ENCODE results near the gene CSAD. TPM values are rescaled to one million over a fixed set of nuclear protein-coding genes. Genes with fewer than 3 reads are reported as not detected.

CSAD gene
- total and polyA plus RNA-seq, 2 of the 13 experiments (the other 11 are each of a cell fraction or from before 2014, with no cell fraction given), result 7.2 to 23.5 TPM

DNA sequence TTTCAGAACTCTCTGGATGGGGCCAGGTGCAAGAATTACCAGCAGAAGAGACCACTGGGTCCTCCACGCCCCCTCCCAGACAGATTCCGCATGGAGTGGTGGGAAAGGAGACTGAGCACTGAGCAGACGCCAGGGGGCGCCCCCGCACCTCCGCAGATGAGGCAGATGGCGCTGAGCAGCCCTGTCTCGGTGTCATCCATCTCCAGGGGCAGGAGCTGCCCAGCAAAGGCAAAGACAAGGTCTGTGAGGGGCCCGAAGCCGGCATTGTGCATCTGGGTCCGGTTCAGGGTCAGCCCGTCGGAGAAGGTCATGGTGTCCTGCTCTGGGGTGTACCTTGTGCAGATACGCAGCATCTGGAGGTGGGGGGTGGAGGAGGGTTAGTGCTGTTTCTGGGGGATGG is 32.6 kb upstream of the CSAD start (continued):
- TF ChIP-seq ZNF546 (CRISPR knock-in tag; conservative IDR thresholded peaks at IDR 0.05) (no peak), ZNF549 (CRISPR knock-in tag; IDR thresholded peaks at IDR 0.05) (no peak)
- TF ChIP-seq, protein P1, sequence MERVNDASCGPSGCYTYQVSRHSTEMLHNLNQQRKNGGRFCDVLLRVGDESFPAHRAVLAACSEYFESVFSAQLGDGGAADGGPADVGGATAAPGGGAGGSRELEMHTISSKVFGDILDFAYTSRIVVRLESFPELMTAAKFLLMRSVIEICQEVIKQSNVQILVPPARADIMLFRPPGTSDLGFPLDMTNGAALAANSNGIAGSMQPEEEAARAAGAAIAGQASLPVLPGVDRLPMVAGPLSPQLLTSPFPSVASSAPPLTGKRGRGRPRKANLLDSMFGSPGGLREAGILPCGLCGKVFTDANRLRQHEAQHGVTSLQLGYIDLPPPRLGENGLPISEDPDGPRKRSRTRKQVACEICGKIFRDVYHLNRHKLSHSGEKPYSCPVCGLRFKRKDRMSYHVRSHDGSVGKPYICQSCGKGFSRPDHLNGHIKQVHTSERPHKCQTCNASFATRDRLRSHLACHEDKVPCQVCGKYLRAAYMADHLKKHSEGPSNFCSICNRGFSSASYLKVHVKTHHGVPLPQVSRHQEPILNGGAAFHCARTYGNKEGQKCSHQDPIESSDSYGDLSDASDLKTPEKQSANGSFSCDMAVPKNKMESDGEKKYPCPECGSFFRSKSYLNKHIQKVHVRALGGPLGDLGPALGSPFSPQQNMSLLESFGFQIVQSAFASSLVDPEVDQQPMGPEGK (CRISPR knock-in tag; IDR thresholded peaks at IDR 0.05), result peak; percentile 62

DNA sequence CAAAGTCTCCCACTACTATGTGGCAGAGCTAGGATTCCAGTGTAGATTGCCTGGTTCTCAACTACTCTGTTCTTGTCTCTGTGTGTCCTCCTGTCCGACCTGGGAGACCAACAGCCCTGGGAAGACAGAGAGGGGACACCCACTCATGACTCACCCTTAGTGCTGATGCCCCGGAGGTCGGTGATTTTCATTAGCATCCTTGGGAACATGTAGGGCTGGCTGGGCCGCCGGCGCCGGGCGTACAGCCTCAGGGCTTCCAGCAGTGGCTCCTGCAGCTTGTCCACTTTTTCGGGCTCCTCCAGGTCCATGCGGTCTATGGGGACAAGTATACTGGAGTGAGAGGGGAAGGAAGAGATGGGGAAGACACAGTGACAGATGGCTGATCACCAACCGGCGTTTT is 32.2 kb upstream of the CSAD start:
- Histone ChIP-seq H3K27me3 (ENCODE audit: control insufficient read depth in 1 of 2, insufficient read depth in 2 of 2, low read length in 2 of 2) (no peaks in the 10 kb centered on the region), H2AFZ (ENCODE audit: low read length) (no peak overlapping the region), H3K9ac (ENCODE audit: insufficient read depth, low read depth, low read length) (no peak overlapping the region), H3K27ac (ENCODE audit: extremely low read length, insufficient read depth, low read length) (no peak overlapping the region), H3K4me1 (ENCODE audit: insufficient read depth, low read length) (peaks cover 50% of the 10 kb centered on the region), H3K4me2 (ENCODE audit: low read depth, low read length) (no peak overlapping the region), H3K4me3 (replicated peaks in 1 of 3; ENCODE audit: insufficient read depth in 1 of 3, low read depth in 2 of 3, low read length in 3 of 3) (no peak overlapping the region), H3K9me3 (ENCODE audit: low read length) (no peaks in the 10 kb centered on the region), H3K79me2 (ENCODE audit: insufficient read depth, low read length) (no peaks in the 10 kb centered on the region), H4K20me1 (ENCODE audit: insufficient read depth, low read length) (no peaks in the 10 kb centered on the region), H3K36me3 (replicated peaks in 1 of 2; ENCODE audit: control insufficient read depth in 1 of 2, insufficient read depth in 2 of 2, low read length in 2 of 2) (no peaks in the 10 kb centered on the region; a peak in 1 of 5 replicates)
- in situ Hi-C loops (cut with HindIII; ENCODE audit: extremely low pct_ligation_motif_present, low pct_unique_long_range_greater_than_20kb), result loop anchor here (5.0 kb wide), 1 partner anchor 74 kb away; no protein-coding TSS in a partner anchor
- 35% methylated on average over 11 of the region's 12 CpGs for WGBS (ENCODE audit: low lambda C conversion rate)
- intact Hi-C loops (cut with micrococcal nuclease; ENCODE audit: unreplicated experiment), result loop anchor here (1.0 to 5.0 kb wide), 3 partner anchors 39 to 74 kb away; partner anchors contain the start of gene ESPL1
- TF ChIP-seq ZNF33A (CRISPR knock-in tag; IDR thresholded peaks at IDR 0.05; ENCODE audit: borderline replicate concordance), result no peak
- TF ChIP-seq, protein P2, sequence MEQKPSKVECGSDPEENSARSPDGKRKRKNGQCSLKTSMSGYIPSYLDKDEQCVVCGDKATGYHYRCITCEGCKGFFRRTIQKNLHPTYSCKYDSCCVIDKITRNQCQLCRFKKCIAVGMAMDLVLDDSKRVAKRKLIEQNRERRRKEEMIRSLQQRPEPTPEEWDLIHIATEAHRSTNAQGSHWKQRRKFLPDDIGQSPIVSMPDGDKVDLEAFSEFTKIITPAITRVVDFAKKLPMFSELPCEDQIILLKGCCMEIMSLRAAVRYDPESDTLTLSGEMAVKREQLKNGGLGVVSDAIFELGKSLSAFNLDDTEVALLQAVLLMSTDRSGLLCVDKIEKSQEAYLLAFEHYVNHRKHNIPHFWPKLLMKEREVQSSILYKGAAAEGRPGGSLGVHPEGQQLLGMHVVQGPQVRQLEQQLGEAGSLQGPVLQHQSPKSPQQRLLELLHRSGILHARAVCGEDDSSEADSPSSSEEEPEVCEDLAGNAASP (CRISPR knock-in tag; IDR thresholded peaks at IDR 0.05; ENCODE audit: borderline replicate concordance), result no peak
- TF ChIP-seq ZNF616 (CRISPR knock-in tag; IDR thresholded peaks at IDR 0.05; ENCODE audit: low read depth), result no peak
- POLR2A ChIA-PET, result interaction anchor here (2.0 kb wide), 1 partner anchor 83 kb away, joined by 8 read pairs; the partner anchor contains the start of gene PFDN5
- BruUV-seq (replicated peaks), result no TSS peak
- CTCF ChIA-PET (ENCODE audit: low intra/inter-chr PET ratio, low total read pairs), result interaction anchor here (0.7 to 4.4 kb wide), 4 partner anchors 39 to 132 kb away, joined by 4 to 66 read pairs (median 13); partner anchors contain the start of gene ESPL1
- FAIRE-seq, result no peak
- ATAC-seq, result no peak
- no peak for DNase-seq (ENCODE audit: low spot score)

Data from HepG2 (cell line).